Glutamatergic neuron (in vitro differentiated cells): Measurements from ENCODE around the gene SQOR. TPM values are rescaled to one million over a fixed set of nuclear protein-coding genes. Genes with fewer than 3 reads are reported as not detected.

ENCODE experiments used
- DNase-seq: peaks from one replicate; pipeline ENCODE4 v3.0.0; 2022
- H3K27ac Mint-ChIP-seq: one replicate; pipeline ENCODE4 v1.8.0; 2020; ENCODE audit warnings: mild to moderate bottlenecking, mixed read lengths, inconsistent platforms; ENCODE audit not compliant: unreplicated experiment
- H3K27me3 Mint-ChIP-seq: one replicate; pipeline ENCODE4 v1.8.0; 2020; ENCODE audit warnings: mild to moderate bottlenecking, moderate library complexity, mixed read lengths, inconsistent platforms; ENCODE audit not compliant: unreplicated experiment
- H3K36me3 Mint-ChIP-seq: one replicate; pipeline ENCODE4 v1.8.0; 2020; ENCODE audit warnings: mild to moderate bottlenecking, mixed read lengths, inconsistent platforms; ENCODE audit not compliant: unreplicated experiment
- H3K4me1 Mint-ChIP-seq: one replicate; pipeline ENCODE4 v1.8.0; 2020; ENCODE audit warnings: mild to moderate bottlenecking, low read depth, mixed read lengths, inconsistent platforms; ENCODE audit not compliant: unreplicated experiment
- H3K4me3 Mint-ChIP-seq: one replicate; pipeline ENCODE4 v1.8.0; 2020; ENCODE audit warnings: mild to moderate bottlenecking, mixed read lengths, inconsistent platforms; ENCODE audit not compliant: unreplicated experiment
- H3K9me3 Mint-ChIP-seq: one replicate; pipeline ENCODE4 v1.8.0; 2020; ENCODE audit warnings: mild to moderate bottlenecking, moderate library complexity, mixed read lengths, inconsistent platforms; ENCODE audit not compliant: unreplicated experiment
- CTCF ChIP-seq: fragments of 200-600 bp; sonication (generic); IDR thresholded peaks from one replicate; pipeline ENCODE4 v1.5.0; 2021; ENCODE audit not compliant: partially characterized antibody, unreplicated experiment
- total RNA-seq: library from RNA; stranded (reverse); fragmentation: NEBNext Ultra II Directional; extraction: Animal tissue kit (Norgen Biotek cat#: 25700); gene quantifications from one replicate; pipeline ENCODE4 v1.2.1, GENCODE V29; 2021; ENCODE audit not compliant: unreplicated experiment

The SQOR gene
- total RNA-seq, 1 donor from 2014 or later, result not detected

- Mint-ChIP-seq H3K36me3 (no peaks in the 10 kb centered on the region), H3K9me3 (peaks cover 4% of the 10 kb centered on the region), H3K4me3 (no peak overlapping the region), H3K27me3 (no peaks in the 10 kb centered on the region), H3K4me1 (peaks cover 1% of the 10 kb centered on the region), H3K27ac (no peak overlapping the region)
- no peak for DNase-seq
- no peak for TF ChIP-seq CTCF
Measured at GRCh38 chr15:45731343-45731742, 96.5 kb downstream of the SQOR start.

DNA sequence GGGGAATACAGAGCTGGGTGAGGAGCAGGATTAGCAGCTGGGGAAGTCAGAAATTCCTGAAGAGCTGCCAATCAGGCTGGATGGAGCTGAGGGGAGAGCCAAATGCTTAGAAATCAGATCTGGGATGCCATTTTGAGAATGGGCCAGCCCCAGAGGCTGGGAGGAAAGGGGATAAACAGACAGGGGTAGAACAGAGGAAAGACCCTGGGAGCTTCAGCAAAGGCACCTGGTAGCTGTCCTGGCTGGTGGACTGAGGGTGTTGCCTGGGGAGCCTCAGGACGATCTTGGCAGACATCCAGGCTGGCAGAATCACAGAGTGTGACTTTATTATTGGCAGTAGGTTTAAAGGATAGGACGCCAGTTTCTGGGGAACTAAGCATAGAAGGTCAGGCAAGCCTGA is 97.8 kb downstream of the SQOR start:
- Mint-ChIP-seq H3K4me3 (no peak overlapping the region), H3K36me3 (no peaks in the 10 kb centered on the region), H3K4me1 (peaks cover 1% of the 10 kb centered on the region), H3K27ac (no peak overlapping the region), H3K9me3 (peaks cover 4% of the 10 kb centered on the region), H3K27me3 (no peaks in the 10 kb centered on the region)
- DNase-seq, result no peak
- no peak for TF ChIP-seq CTCF

- Mint-ChIP-seq H3K4me3 (no peak overlapping the region), H3K27me3 (no peaks in the 10 kb centered on the region), H3K4me1 (peaks cover 1% of the 10 kb centered on the region), H3K27ac (no peak overlapping the region), H3K9me3 (peaks cover 4% of the 10 kb centered on the region), H3K36me3 (no peaks in the 10 kb centered on the region)
- DNase-seq, result no peak
- TF ChIP-seq CTCF, result no peak
Measured at GRCh38 chr15:45734260-45734711, 99.5 kb downstream of the SQOR start.

Other genes starting within 250 kb of the SQOR start
- 0.34 TPM for gene SLC30A4, start 112.3 kb upstream of the SQOR start, total RNA-seq
- gene BLOC1S6, start 47.6 kb upstream of the SQOR start, total RNA-seq, result 38.7 TPM